GM12864 (cell line): ENCODE measurements around the gene ABTB1.

Source experiments
- DNase-seq: peaks from one replicate; pipeline ENCODE4 v3.0.0-alpha.2; 2011; ENCODE audit warnings: low read depth
- H3K4me3 ChIP-seq: 2 replicates; pipeline ENCODE4 v1.5.1; 2011; ENCODE audit warnings: mild to moderate bottlenecking, low read depth, low read length, control low read depth
- TF ChIP-seq, protein P1 (sequence below): IDR thresholded peaks from 2 replicates; pipeline ENCODE4 v1.5.1; 2011; ENCODE audit warnings: low read depth, mild to moderate bottlenecking, moderate library complexity, low read length, control low read depth, inconsistent platforms; ENCODE audit errors: missing control alignments

Gene ABTB1

DNA sequence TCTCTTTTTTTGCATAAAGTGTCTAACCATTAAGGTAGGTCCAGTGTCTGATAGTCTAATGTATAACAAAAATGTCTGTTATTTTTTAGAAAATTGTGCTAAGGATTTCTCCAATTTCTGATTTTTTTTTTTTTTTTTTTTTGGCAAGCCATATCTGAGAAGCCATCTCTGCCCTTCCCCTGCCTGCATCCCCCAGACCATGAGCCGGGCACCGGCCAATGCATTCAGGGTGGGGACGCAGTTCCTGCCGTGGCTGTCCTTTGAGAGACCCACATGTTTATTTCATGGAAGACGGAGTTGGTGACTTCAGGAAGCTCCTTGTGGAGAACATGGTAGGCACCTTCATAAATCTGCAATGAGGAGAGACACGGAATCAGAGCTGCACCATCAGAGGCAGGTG, 19.2 kb downstream of the ABTB1 start:
- no peak overlapping the region for H3K4me3 ChIP-seq
- TF ChIP-seq, protein P1, sequence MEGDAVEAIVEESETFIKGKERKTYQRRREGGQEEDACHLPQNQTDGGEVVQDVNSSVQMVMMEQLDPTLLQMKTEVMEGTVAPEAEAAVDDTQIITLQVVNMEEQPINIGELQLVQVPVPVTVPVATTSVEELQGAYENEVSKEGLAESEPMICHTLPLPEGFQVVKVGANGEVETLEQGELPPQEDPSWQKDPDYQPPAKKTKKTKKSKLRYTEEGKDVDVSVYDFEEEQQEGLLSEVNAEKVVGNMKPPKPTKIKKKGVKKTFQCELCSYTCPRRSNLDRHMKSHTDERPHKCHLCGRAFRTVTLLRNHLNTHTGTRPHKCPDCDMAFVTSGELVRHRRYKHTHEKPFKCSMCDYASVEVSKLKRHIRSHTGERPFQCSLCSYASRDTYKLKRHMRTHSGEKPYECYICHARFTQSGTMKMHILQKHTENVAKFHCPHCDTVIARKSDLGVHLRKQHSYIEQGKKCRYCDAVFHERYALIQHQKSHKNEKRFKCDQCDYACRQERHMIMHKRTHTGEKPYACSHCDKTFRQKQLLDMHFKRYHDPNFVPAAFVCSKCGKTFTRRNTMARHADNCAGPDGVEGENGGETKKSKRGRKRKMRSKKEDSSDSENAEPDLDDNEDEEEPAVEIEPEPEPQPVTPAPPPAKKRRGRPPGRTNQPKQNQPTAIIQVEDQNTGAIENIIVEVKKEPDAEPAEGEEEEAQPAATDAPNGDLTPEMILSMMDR: no peak
- no peak for DNase-seq

DNA sequence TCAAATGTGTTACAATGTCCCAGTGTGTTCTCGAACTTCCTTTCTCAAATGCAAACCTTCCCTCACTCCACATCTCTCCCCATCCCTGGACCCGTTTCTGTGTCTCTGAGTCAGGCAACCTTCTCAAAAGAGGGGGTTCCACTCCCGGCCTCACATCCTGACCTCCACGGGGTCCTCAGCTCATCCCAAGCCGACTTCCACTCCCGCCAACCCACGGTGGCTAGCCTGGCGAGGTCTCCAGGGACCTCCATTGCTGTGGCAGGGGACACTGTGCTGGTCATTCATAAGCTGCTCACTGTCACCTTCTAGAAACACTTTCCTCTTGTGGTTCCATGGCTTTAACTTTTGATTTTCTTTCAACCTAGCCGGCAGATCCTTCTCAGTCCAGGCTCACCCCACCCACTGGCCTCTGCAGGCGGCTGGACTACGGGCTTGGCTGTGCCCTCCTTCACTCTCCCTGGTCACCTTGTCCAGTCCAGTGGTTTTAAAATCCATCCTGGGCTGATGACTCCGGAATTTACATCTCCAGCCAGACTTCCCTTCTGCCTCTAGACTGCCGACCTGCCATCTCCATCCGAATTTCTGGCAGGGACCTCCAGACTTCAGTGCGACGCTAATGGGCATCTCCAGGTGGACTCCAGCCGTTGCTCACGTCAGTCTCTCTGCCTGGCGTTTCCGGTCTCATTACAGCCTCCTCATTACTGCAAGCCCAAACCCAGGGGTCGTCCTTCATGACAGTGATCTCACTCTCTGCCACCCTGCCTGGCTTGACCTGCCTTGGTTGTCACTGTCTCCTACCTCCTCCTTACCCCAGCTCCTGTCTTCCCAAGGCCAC, 20.0 kb downstream of the ABTB1 start:
- H3K4me3 ChIP-seq: no peak overlapping the region
- DNase-seq: no peak
- TF ChIP-seq, protein P1: no peak

GRCh38 chr3:127693336-127693843, 20.6 kb downstream of the ABTB1 start:
- no peak overlapping the region for H3K4me3 ChIP-seq
- TF ChIP-seq, protein P1: no peak
- no peak for DNase-seq

GRCh38 chr3:127694467-127695215, 21.9 kb downstream of the ABTB1 start:
- no peak overlapping the region for H3K4me3 ChIP-seq
- TF ChIP-seq, protein P1: peak; percentile 41
- no peak for DNase-seq

DNA sequence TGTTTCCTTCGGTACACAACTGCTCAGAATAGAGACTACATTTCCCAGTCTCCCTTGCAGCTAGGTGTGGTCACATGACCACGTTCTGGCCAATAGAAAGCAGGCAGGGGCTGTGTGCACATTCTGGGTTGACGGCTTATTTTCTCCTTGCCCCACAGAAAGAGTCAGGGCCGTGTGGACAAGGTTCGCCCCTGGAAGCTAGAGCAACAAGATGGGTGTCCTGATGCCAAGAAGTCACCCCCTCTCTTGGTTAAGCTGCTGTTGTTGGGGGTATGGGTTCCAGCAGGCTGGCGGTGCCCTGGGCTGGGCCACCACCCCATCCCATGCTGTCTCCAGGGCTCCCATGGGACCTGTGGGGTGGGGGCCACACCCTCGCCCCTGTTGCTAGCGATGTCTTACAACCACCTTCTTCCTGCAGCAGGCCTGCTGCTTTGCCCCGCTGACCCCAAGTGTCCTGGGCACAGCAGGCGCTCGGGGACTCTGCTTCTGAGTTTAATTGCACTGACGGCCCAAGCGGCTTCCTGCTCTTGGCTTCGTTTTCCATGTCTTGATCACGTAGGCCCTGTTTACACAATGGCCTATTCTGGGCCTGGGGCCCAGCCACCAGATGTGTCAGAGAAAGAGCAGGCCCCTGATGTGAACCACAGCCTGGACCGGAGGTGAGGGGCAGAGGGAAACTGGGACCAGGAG, 24.9 kb downstream of the ABTB1 start:
- no peak overlapping the region for H3K4me3 ChIP-seq
- DNase-seq: peak; percentile 26
- TF ChIP-seq, protein P1: no peak

DNA sequence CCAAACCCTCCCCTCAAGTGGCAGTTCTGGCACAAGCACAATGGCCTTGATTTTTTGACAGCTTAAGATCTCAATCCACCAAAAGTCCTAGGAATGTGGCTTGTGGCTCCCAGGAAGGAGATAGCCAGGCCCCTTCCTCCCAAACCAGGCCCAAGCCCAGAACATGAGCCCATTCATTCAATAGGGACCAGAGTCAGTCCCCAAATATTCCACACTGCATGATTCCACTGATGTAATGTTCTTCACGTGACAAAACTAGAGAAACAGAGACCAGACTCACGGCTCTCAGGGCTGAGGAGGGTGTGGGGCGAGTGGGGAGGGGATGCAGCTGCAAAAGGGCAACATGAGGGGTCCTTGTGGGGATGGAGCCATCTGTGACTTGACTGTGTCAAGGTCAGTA, 25.5 kb downstream of the ABTB1 start:
- DNase-seq: no peak
- H3K4me3 ChIP-seq: no peak overlapping the region
- TF ChIP-seq, protein P1: no peak
